GM12872 (cell line): Measurements from ENCODE around the gene SLC5A4.

ENCODE experiments used
- CTCF ChIP-seq: IDR thresholded peaks from 3 replicates; pipeline ENCODE4 v1.5.1; 2011; ENCODE audit warnings: low read depth, mild to moderate bottlenecking, low read length, moderate library complexity; ENCODE audit not compliant: insufficient read depth

The SLC5A4 gene

GRCh38 chr22:32183625-32184024, 71.5 kb downstream of the SLC5A4 start:
- no peak for TF ChIP-seq CTCF

- TF ChIP-seq CTCF, result no peak
Measured at GRCh38 chr22:32181043-32181442, 74.1 kb downstream of the SLC5A4 start.

- TF ChIP-seq CTCF, result no peak
Measured at GRCh38 chr22:32177221-32177765, 77.9 kb downstream of the SLC5A4 start.

GRCh38 chr22:32175683-32176644, 79.2 kb downstream of the SLC5A4 start:
- 0 out of 3 replicates have a peak, but pooled peaks have one; percentile 5 for TF ChIP-seq CTCF

- TF ChIP-seq CTCF, result no peak
Measured at GRCh38 chr22:32175115-32175514, 80.0 kb downstream of the SLC5A4 start.
